ENCODE results near the gene MIP. TPM values are rescaled to one million over a fixed set of nuclear protein-coding genes. Genes with fewer than 3 reads are reported as not detected.

The MIP gene
- total RNA-seq, 4 donors from 2014 or later: not detected

DNA sequence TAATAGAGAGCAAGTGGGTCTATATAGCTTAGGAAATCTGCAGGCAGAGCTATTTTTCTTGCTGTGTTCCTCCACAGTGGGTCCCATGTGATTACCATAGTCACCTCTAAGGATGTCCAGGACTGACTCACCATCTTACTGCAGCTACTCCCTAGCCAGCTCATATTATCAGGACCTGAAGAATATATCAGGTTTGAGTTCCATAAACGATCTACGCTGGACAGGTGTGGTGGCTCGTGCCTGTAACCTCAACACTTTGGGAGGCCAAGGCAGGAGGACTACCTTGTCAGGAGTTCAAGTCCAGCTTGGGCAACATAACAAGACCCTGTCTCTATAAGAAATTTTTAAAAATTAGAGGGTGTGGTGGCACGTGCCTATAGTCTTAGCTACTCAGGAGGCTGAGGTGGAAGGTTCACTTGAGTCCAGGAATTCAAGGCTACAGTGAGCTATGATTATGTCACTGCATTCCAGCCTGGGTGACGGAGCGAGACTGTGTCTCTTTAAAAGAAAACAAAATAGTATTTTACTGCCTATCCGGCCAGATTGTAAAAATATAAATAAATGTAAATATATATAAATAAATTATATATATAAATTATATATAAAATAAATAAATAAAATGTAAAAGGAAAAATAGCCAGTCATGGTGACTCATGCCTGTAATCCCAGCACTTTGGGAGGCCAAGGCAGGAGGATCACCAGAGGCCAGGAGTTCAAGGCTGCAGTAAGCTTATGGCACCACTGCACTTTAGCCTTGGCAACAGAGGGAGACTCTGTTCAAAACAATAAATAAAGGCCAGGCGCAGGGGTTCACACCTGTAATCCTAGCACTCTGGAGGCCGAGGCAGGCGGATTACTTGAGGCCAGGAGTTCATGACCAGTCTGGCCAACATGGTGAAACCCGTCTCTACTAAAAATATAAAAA, 7.0 kb upstream of the MIP start:
- Histone ChIP-seq H3K27me3 (no peaks in the 10 kb centered on the region), H3K4me3 (no peak overlapping the region), H3K4me1 (peaks cover 0 to 8% (median 4%) of the 10 kb centered on the region in 4 donors), H3K36me3 (no peaks in the 10 kb centered on the region), H3K9me3 (no peaks in the 10 kb centered on the region), H3K27ac (replicated peaks in 1 of 4) (no peak overlapping the region)
- 87% methylated on average over 11 of the region's 11 CpGs for WGBS
- no peak for TF ChIP-seq POLR2A (IDR thresholded peaks at IDR 0.05; ENCODE audit: low read depth)
- no peak for TF ChIP-seq POLR2AphosphoS5 (IDR thresholded peaks at IDR 0.05)
- TF ChIP-seq, protein P1, sequence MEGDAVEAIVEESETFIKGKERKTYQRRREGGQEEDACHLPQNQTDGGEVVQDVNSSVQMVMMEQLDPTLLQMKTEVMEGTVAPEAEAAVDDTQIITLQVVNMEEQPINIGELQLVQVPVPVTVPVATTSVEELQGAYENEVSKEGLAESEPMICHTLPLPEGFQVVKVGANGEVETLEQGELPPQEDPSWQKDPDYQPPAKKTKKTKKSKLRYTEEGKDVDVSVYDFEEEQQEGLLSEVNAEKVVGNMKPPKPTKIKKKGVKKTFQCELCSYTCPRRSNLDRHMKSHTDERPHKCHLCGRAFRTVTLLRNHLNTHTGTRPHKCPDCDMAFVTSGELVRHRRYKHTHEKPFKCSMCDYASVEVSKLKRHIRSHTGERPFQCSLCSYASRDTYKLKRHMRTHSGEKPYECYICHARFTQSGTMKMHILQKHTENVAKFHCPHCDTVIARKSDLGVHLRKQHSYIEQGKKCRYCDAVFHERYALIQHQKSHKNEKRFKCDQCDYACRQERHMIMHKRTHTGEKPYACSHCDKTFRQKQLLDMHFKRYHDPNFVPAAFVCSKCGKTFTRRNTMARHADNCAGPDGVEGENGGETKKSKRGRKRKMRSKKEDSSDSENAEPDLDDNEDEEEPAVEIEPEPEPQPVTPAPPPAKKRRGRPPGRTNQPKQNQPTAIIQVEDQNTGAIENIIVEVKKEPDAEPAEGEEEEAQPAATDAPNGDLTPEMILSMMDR (IDR thresholded peaks at IDR 0.05): no peak
- TF ChIP-seq EP300 (IDR thresholded peaks at IDR 0.05): no peak
- intact Hi-C loops (cut with DNase I): loop anchor here (5.0 to 10.0 kb wide), 3 partner anchors 99 to 337 kb away; partner anchors contain the start of genes APOF, ESYT1, SMARCC2 and STAT2
- DNase-seq (ENCODE audit: extremely low spot score): no peak

DNA sequence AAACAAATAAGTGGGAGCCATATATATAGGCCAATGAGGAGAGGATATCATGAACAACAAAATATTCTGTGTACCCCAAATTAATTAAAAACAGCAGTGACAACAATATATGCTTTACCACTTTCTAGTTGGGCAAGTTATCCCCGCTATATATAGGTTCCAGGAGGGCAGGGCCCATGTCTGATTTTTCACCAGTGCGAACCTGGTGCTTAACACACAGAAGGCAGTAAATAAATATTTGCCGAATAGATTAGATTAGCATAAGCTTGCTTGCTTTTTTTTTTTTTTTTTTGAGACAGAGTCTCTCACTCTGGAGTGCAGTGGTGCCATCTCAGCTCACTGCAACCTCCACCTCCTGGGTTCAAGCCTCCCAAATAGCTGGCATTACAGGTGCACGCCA, 3.4 kb upstream of the MIP start:
- TF ChIP-seq, protein P1 (IDR thresholded peaks at IDR 0.05): no peak
- TF ChIP-seq POLR2A (IDR thresholded peaks at IDR 0.05; ENCODE audit: low read depth) (no peak), EP300 (IDR thresholded peaks at IDR 0.05) (no peak), POLR2AphosphoS5 (IDR thresholded peaks at IDR 0.05) (no peak)
- Histone ChIP-seq H3K9me3 (no peaks in the 10 kb centered on the region), H3K4me1 (no peaks in the 10 kb centered on the region), H3K36me3 (no peaks in the 10 kb centered on the region), H3K4me3 (no peak overlapping the region), H3K27me3 (no peaks in the 10 kb centered on the region), H3K27ac (replicated peaks in 1 of 4) (no peak overlapping the region)
- intact Hi-C loops (cut with DNase I): no loop called here
- DNase-seq (ENCODE audit: extremely low spot score): no peak
- 92% methylated on average over 4 of the region's 4 CpGs for WGBS

DNA sequence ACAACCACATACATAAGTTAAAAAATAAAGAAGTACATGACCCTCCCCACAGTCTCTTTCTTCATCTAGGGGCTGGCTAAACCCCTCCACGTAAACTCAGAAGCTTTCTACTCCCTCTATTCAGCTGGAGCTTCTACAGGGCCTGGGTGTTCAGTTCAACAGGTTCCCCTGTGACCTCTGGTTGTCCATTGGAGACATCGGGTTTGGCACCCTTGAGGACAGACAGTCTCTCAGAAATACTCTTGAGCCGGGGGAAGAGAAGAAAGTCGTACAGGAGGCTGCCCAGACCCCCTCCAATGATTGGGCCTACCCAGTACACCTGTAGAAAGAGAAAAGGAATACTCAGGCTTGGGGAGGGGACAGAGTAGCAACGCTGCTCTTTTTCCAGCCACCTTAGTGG, 3.3 kb downstream of the MIP start:
- intact Hi-C loops (cut with DNase I): no loop called here
- 85% methylated on average over 5 of the region's 5 CpGs for WGBS
- peaks cover 10 to 15% (median 13%) of the 10 kb centered on the region in 4 donors for H3K4me1 ChIP-seq
- no peak overlapping the region for H3K4me3 ChIP-seq
- no peaks in the 10 kb centered on the region for H3K36me3 ChIP-seq
- no peaks in the 10 kb centered on the region for H3K27me3 ChIP-seq
- TF ChIP-seq, protein P1 (IDR thresholded peaks at IDR 0.05): no peak
- TF ChIP-seq POLR2AphosphoS5 (IDR thresholded peaks at IDR 0.05) (no peak), POLR2A (IDR thresholded peaks at IDR 0.05; ENCODE audit: low read depth) (no peak), EP300 (IDR thresholded peaks at IDR 0.05) (no peak)
- no peak for DNase-seq (ENCODE audit: extremely low spot score)
- H3K9me3 ChIP-seq: no peaks in the 10 kb centered on the region
- H3K27ac ChIP-seq (replicated peaks in 1 of 4): no peak overlapping the region

DNA sequence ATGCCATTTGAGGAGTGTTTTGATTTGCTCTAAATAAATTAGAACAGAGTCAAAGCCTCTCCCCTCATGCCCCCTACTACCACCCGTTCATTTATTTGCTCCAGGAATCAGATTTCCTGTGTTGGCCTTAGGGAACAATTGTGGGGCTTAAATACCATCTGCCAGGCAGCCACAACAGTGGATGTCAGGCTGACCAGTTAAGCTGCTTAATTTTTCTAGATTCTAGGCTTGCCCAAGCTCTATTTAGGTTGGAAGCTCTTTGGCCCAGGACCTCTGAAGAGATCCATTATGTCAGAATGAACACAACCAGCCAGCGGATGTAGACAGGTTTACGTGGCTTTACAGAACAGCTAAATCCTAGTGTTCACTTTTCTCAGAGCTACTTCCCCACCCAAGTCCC, 4.2 kb downstream of the MIP start:
- no peak for TF ChIP-seq POLR2A (IDR thresholded peaks at IDR 0.05; ENCODE audit: low read depth)
- TF ChIP-seq, protein P1 (IDR thresholded peaks at IDR 0.05): no peak
- TF ChIP-seq POLR2AphosphoS5 (IDR thresholded peaks at IDR 0.05): no peak
- TF ChIP-seq EP300 (IDR thresholded peaks at IDR 0.05): no peak
- WGBS: 87% methylated on average over 3 of the region's 3 CpGs
- Histone ChIP-seq H3K27ac (replicated peaks in 1 of 4) (peak overlapping the region in 1 of 4 donors; percentile 94), H3K4me1 (peaks cover 10 to 15% (median 13%) of the 10 kb centered on the region in 4 donors), H3K9me3 (no peaks in the 10 kb centered on the region), H3K36me3 (no peaks in the 10 kb centered on the region), H3K27me3 (no peaks in the 10 kb centered on the region), H3K4me3 (no peak overlapping the region)
- intact Hi-C loops (cut with DNase I): no loop called here
- no peak for DNase-seq (ENCODE audit: extremely low spot score)
